Rectal smooth muscle tissue (tissue), 1 donor: ENCODE measurements around the gene C19orf73.
"Not testable (repeated sequence)": the region's sequence is repeated elsewhere in the genome, so short reads cannot be mapped to it uniquely, and the experiment has no call there.

Experiments
- H3K27ac ChIP-seq: one replicate; pipeline ENCODE4 v1.7.0; 2013; ENCODE audit warnings: low read depth, low read length, inconsistent platforms
- H3K27me3 ChIP-seq: one replicate; pipeline ENCODE4 v1.7.0; 2013; ENCODE audit warnings: low read length; ENCODE audit not compliant: control insufficient read depth, insufficient read depth
- H3K36me3 ChIP-seq: one replicate; pipeline ENCODE4 v1.7.0; 2013; ENCODE audit warnings: low read length; ENCODE audit not compliant: control insufficient read depth, insufficient read depth
- H3K4me1 ChIP-seq: one replicate; pipeline ENCODE4 v1.7.0; 2013; ENCODE audit warnings: low read length; ENCODE audit not compliant: control insufficient read depth, insufficient read depth
- H3K4me3 ChIP-seq: one replicate; pipeline ENCODE4 v1.7.0; 2013; ENCODE audit warnings: low read length
- H3K9ac ChIP-seq: one replicate; pipeline ENCODE4 v1.7.0; 2013; ENCODE audit warnings: low read length

C19orf73 gene

DNA sequence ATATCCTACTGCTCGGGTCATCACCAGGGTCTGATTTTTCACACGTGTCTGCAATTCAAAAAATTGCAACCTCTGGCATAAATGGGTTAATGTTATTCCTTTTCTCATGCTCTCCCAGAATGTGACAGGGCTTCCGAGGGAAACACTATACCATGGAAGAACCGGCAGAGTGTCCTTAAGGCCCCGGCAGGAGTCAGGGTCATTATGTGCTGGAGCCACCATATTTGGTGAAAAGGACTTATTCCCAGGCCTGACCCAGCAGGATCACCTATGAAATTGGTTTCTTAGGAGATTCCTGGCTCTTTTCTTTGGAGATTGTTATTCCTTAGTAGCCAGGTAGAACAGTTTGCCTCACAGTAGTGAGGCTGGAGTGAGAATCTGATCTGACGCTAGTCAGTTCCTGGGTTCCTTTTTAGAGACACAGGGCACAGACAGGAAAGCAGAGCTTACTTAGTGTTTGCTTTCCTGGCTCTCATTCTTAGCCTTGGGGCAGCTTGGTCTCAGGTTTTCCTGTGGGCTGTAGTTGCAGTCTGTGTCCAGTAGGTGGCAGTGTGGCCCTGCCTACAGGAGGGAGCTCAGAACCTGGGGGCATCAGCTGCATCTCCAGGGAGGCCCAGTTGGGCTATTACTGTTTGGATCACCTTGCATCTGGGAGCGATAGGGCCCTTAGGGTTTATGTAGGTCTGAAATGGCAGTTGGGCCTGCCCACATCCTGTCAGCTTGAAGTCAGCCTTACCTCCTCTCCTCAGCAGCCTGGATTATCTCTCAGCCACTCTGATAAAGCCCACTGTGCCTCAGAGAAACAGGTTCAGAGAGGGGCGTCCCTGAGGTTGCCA is 21.3 kb downstream of the C19orf73 start:
- Histone ChIP-seq H3K4me1 (no peaks in the 10 kb centered on the region), H3K27ac (no peak overlapping the region), H3K4me3 (no peak overlapping the region), H3K9ac (no peak overlapping the region), H3K27me3 (no peaks in the 10 kb centered on the region), H3K36me3 (peaks cover 32% of the 10 kb centered on the region)

DNA sequence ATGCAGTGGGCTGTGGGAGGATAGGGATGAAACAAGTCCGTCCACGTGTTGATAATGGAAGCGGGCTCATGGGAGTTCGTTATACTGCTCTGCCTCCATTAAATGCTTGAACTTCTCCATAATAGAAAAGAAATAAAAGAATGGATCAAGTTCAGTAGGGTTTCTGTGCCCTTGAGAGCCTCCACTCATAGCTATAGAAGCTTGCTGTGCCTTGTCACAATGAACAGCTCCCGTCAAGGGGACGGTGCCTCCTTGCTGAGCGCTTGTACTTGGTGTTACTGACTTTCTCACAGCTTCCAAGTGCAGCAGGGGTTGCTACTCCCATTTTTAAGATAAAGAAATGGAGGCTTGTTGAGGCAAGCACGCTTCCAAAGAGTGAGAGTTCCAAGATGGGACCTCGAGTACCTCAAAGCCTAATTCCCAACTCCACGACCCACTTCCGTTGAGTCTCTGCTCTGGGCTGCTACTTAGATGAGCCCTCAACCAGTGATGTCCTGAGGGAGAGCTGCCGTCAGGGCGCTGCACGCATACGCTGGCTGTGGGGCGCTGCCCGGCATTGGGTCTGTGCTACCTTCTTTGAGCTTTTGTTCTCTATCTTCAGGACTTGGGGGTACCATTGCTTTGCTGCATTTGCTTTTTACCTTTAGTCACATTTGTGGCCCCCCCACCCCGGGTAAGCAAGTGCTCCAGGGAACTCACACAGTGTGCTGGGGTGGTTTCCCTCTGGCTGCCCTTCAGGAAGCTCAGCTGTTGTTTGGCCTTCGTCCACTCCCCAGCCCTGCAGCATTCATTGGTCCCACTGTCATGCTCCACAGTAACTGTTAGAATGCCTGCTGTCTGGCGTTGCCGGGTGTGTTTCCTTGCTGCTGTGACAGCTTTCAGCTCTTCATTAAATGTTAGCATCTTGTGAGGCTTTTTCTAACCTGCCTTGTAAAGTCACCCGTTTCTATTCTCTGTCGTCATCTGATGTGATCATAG is 24.1 kb downstream of the C19orf73 start:
- Histone ChIP-seq H3K27ac (no peak overlapping the region), H3K36me3 (peaks cover 37% of the 10 kb centered on the region), H3K27me3 (no peaks in the 10 kb centered on the region), H3K9ac (no peak overlapping the region), H3K4me1 (no peaks in the 10 kb centered on the region), H3K4me3 (no peak overlapping the region)

DNA sequence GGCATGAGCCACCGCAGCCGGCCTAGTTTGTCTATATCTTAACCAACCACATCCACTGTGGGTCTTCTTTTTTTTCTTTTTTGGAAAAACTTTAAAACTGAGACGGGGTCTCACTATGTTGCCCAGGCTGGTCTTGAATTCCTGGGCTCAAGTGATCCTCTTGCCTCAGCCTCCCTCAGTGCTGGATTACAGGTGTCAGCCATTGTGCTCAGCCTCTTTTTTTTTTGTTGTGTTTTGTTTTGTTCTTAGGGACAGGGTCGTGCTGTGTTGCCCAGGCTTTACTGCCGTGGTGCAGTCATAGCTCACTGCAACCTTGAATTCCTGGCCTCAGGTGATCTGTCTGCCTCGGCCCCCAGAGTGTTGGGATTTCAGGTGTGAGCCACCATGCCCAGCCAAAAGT is 26.3 kb downstream of the C19orf73 start:
- Histone ChIP-seq H3K4me1 (no peaks in the 10 kb centered on the region), H3K4me3 (no peak overlapping the region), H3K9ac (no peak overlapping the region), H3K27me3 (no peaks in the 10 kb centered on the region), H3K27ac (no peak overlapping the region), H3K36me3 (peaks cover 29% of the 10 kb centered on the region)

DNA sequence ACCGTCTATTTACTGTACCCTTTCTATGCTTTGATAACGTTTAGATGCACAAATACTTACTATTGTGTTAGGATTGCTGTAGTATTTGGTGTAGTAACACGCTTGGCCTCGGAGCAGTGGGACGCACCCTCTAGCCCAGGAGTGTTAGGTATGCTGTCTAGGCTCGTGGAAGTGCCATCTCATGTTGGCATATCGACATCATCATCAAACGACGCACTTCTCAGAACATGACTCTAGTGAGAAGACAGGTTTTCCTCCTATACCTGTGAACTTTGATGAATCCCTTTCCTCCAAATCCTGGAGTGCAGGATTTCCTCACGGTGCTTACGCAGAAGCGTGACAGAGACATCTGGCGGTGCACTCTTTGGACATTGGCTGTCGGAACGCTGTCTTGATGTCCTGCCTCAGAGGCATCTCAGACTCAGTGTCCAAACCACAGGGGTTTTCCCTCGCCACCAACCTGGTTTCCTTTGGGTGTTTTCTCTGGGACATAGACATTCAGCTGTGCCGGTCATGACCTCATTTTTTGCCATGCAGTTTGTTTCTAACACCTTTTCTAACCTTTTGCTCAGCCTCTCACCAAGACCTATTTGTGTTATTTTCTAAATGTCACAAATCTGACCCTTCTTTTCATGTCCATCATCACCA is 27.4 kb downstream of the C19orf73 start:
- H3K36me3 ChIP-seq = peaks cover 35% of the 10 kb centered on the region
- no peak overlapping the region for H3K27ac ChIP-seq
- no peaks in the 10 kb centered on the region for H3K27me3 ChIP-seq
- H3K4me1 ChIP-seq = peaks cover 8% of the 10 kb centered on the region
- H3K4me3 ChIP-seq = no peak overlapping the region
- no peak overlapping the region for H3K9ac ChIP-seq

DNA sequence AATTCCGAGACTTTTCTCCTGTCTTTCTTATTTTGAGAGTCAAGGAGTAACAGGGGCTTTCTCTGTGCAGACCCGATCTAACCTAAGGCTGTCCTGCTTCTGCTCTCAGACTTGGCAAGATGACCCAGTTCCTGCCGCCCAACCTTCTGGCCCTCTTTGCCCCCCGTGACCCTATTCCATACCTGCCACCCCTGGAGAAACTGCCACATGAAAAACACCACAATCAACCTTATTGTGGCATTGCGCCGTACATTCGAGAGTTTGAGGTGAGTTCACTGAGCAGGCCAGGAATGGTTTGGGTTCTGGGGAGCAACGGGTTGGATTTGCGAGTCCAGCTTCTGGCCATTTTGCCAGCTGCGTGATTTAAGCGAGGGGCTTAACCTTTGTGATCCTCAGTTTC is 32.6 kb downstream of the C19orf73 start:
- H3K4me1 ChIP-seq = peaks cover 12% of the 10 kb centered on the region
- peak overlapping the region; percentile 82 for H3K4me3 ChIP-seq
- no peak overlapping the region for H3K27ac ChIP-seq
- no peak overlapping the region for H3K9ac ChIP-seq
- H3K27me3 ChIP-seq = no peaks in the 10 kb centered on the region
- peaks cover 20% of the 10 kb centered on the region for H3K36me3 ChIP-seq

DNA sequence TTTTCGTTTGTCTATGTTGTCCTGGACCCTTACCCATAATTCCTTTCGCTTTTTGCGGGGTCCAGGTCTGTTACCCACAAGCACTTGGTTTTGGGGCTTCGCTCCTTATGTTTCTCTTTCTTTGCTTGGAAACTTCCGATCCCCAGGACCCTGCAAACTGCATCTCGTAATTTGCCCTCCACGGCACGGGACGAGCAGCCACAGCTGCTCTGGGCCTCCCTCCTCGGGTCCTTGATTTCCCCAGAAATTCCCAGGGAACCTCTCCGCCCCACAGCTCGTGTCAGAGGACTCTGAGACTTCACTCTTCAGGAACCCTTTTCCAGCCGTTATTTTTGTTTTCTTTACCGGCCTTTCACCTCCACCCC is 33.1 kb downstream of the C19orf73 start:
- Histone ChIP-seq H3K36me3 (peaks cover 17% of the 10 kb centered on the region), H3K27me3 (no peaks in the 10 kb centered on the region), H3K27ac (peak overlapping the region; percentile 84), H3K9ac (peak overlapping the region; percentile 54), H3K4me1 (peaks cover 12% of the 10 kb centered on the region), H3K4me3 (peak overlapping the region; percentile 82)

DNA sequence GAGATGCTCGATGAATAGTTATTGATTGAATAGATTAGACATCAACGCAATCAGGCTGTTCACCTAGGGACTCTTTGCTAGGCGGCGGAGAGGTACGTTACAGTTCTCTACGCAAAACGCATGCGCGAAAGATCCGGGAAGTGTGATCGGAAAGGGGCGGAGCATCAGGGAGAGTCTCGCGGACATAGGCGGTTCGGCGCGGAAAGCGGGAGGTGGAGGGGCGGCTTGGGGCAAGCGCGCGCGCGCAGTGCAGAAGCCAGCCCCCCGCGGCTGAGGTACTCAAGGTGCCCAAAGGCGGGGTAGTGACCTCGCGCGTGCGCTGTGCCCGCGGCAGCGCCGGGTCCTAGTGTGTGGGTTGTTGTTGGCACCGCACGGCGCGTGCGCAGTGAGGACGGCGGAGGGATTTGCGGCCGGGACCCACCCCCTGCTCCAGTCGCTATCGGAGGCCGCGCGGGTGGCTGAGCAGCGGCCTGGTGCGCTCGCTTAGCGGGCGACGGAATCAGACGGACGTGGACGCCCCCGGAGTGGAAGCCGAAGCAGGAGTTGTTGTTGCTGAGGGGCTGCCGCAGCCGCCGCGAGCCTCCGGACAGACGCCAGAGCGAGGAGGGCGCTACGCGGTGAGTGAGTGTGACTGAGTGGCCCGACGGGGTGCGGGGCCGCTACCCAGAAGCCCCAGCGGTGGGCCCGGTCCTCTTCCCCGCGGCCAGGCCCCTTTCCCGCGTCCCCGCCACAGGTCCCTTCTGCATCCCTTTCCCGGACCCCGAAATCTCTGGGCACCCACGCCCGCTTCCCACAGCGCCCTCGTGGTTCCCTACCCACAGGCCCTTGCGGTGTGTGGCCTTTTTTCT is 33.7 kb downstream of the C19orf73 start, which contains the start of gene SNRNP70:
TSS of gene SNRNP70 (plus strand) at position 432 of the 848 bp plus-strand sequence. CDS start 964 bp downstream, outside the sequence.
- H3K36me3 ChIP-seq = peaks cover 11% of the 10 kb centered on the region

DNA sequence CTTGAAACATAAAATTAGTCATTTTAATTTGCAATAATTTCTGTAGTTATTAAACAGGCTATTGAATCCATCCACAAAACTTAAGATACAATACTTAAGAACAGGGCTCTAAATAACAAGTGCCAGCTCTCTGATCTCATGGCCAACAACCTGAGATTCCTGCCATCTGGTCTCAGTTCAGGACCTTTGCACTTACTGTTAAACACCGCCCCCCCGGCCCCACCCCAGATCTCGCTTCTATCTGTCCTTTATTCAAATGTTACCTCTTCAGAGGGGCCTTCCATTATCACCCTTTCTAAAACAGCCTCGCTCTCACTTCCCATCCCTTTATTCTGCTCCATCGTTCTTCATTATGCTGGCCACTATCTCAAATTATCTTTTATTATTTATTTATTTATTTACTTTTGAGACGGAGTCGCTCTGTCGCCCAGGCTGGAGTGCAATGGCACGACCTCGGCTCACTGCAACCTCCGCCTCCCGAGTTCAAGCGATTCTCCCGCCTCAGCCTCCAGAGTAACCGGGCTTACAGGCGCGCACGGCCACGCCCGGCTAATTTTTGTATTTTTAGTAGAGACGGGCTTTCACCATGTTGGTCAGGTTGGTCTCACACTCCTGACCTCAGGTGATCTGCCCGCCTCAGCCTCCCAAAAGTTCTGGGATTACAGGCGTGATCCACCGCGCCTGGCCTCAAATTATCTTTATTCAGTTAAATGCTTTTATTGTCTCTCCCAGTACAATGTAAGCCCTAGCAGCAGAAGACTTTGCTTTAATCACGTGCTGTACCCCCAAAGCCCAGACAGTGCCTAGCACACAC is 34.5 kb downstream of the C19orf73 start:
- H3K4me3 ChIP-seq = peak overlapping the region; percentile 82
- no peak overlapping the region for H3K9ac ChIP-seq
- H3K27me3 ChIP-seq = no peaks in the 10 kb centered on the region
- H3K4me1 ChIP-seq = peaks cover 12% of the 10 kb centered on the region
- peak overlapping the region; percentile 84 for H3K27ac ChIP-seq
- H3K36me3 ChIP-seq = peaks cover 9% of the 10 kb centered on the region

More for the DNA sequence above, 33.7 kb downstream of the C19orf73 start, which contains the start of gene SNRNP70:
- Histone ChIP-seq H3K27ac (peak within 1 kb of the TSS; percentile 84), H3K4me3 (peak within 1 kb of the TSS; percentile 82), H3K9ac (peak within 1 kb of the TSS; percentile 54), H3K4me1 (peaks cover 12% of the 10 kb centered on the region), H3K27me3 (no peaks in the 10 kb centered on the region)

DNA sequence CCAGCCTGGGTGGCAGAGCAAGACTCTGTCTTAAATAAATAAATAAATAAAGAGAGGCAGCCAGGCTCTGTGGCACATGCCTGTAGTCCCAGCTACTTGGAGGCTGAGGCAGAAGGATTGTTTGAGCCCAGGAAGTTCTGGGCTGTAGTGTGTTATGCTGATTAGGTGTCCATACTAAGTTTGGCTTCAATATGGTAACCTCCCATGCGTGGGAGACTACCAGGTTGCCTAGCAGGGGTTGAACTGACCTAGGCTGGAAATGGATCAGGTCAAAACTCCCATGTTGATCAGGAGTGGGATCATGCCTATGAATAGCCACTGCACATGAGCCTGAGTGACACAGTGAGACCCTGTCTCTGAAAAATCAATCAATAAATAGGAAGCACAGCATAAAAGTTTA is 37.7 kb downstream of the C19orf73 start:
- no peak overlapping the region for H3K9ac ChIP-seq
- no peaks in the 10 kb centered on the region for H3K27me3 ChIP-seq
- no peak overlapping the region for H3K27ac ChIP-seq
- no peak overlapping the region for H3K4me3 ChIP-seq
- H3K4me1 ChIP-seq = peaks cover 2% of the 10 kb centered on the region
- H3K36me3 ChIP-seq = no peaks in the 10 kb centered on the region

DNA sequence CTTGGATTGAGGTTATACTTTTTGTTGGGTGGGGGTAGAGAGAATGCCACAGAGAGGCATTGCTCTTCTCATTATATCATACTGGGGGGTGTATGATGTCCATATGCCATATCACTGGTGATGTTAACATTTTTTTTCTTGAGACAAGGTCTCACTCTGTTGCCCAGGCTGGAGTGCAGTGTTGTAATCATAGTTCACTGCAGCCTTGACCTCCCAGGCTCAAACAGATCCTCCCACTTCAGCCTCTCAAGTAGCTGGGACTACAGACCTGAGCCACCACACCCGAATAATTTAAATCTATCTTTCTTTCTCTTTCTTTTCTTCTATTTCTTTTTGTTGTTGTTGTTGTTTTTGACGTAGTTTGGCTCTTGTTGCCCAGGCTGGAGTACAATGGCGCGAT is 38.6 kb downstream of the C19orf73 start:
- Histone ChIP-seq H3K9ac (no peak overlapping the region), H3K27me3 (no peaks in the 10 kb centered on the region), H3K27ac (no peak overlapping the region), H3K36me3 (no peaks in the 10 kb centered on the region), H3K4me3 (no peak overlapping the region), H3K4me1 (no peaks in the 10 kb centered on the region)

DNA sequence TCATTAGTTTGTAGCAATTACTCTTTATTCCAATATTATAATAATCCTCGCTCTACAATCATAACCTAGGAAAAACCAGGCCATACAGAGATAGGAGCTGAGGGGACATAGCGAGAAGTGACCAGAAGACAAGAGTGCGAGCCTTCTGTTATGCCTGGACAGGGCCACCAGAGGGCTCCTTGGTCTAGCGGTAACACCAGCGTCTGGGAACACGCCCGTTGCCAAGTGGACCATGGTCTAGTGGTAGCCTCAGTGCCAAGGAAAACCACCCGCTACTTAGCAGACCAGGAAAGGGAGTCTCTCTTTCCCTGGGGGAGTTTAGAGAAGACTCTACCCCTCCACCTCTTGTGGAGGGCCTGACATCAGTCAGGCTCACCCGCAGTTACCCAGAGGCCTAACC is 44.1 kb downstream of the C19orf73 start:
- H3K4me3 ChIP-seq, H3K27ac ChIP-seq, H3K9ac ChIP-seq, H3K36me3 ChIP-seq, H3K4me1 ChIP-seq: not testable (repeated sequence)
- peaks cover 11% of the 10 kb centered on the region for H3K27me3 ChIP-seq
